CD14-positive monocyte (primary cell): Measurements from ENCODE around the gene RPS26. TPM values are rescaled to one million over a fixed set of nuclear protein-coding genes. Genes with fewer than 3 reads are reported as not detected.

Experiments used
- DNase-seq, 3 donors: peaks; one replicate each; pipeline ENCODE4 v3.0.0-alpha.2; 2011 to 2022
- H2AFZ ChIP-seq: 2 replicates; pipeline ENCODE4 v1.6.0; 2012; ENCODE audit warnings: mild to moderate bottlenecking, low read depth, low read length, inconsistent platforms; ENCODE audit not compliant: insufficient read depth, poor library complexity, severe bottlenecking
- H3K27ac ChIP-seq, 2 donors: 1 replicate in 1 of 2; 2 replicates in 1 of 2; pipeline ENCODE4 v1.5.1; 2012 to 2013; ENCODE audit warnings: low read length in 2 of 2, control low read depth in 1 of 2, inconsistent platforms in 1 of 2, low read depth in 1 of 2, mild to moderate bottlenecking in 1 of 2
- H3K27me3 ChIP-seq, 2 donors: one replicate each; pipeline versions ENCODE4 v1.6.0 to v1.6.1; 2011 to 2013; ENCODE audit warnings: low read length in 2 of 2; ENCODE audit not compliant: control insufficient read depth in 2 of 2, insufficient read depth in 2 of 2
- H3K36me3 ChIP-seq, 2 donors: replicated peaks in 1 of 2; 1 replicate in 1 of 2; 2 replicates in 1 of 2; pipeline versions ENCODE4 v1.5.1 to v1.6.1; 2012 to 2013; ENCODE audit warnings: low read length in 2 of 2, control low read depth in 1 of 2, inconsistent platforms in 1 of 2, mild to moderate bottlenecking in 1 of 2; ENCODE audit not compliant: insufficient read depth in 2 of 2, control insufficient read depth in 1 of 2
- H3K4me1 ChIP-seq, 2 donors: 1 replicate in 1 of 2; 2 replicates in 1 of 2; pipeline versions ENCODE4 v1.5.1 to v1.6.1; 2012 to 2013; ENCODE audit warnings: low read length in 2 of 2, control low read depth in 1 of 2, inconsistent platforms in 1 of 2, mild to moderate bottlenecking in 1 of 2, moderate library complexity in 1 of 2; ENCODE audit not compliant: insufficient read depth in 2 of 2, control insufficient read depth in 1 of 2
- H3K4me2 ChIP-seq: replicated peaks from 2 replicates; pipeline ENCODE3; 2012; ENCODE audit warnings: low read length, moderate library complexity, mild to moderate bottlenecking; ENCODE audit not compliant: poor library complexity, severe bottlenecking; ENCODE audit errors: extremely low read depth
- H3K4me3 ChIP-seq, 3 experiments: fragments of 200-600 bp in 1 of 3; sonication (generic) in 1 of 3; replicated peaks in 1 of 3; 1 replicate in 2 of 3; 2 replicates in 1 of 3; pipeline ENCODE4 v1.5.1; 2011 to 2013; ENCODE audit warnings: low read length in 3 of 3, mild to moderate bottlenecking in 3 of 3, control low read depth in 2 of 3, low read depth in 2 of 3, inconsistent platforms in 1 of 3, moderate library complexity in 1 of 3
- H3K79me2 ChIP-seq: 2 replicates; pipeline ENCODE4 v1.6.0; 2012; ENCODE audit warnings: mild to moderate bottlenecking, control low read depth, inconsistent platforms, low read length, moderate library complexity; ENCODE audit not compliant: insufficient read depth
- H3K9ac ChIP-seq: 2 replicates; pipeline ENCODE4 v1.6.0; 2017; ENCODE audit warnings: low read length, mild to moderate bottlenecking; ENCODE audit not compliant: insufficient read depth, poor library complexity, severe bottlenecking
- H3K9me3 ChIP-seq, 2 donors: replicated peaks in 1 of 2; 1 replicate in 1 of 2; 2 replicates in 1 of 2; pipeline versions ENCODE4 v1.5.1 to v1.6.1; 2012 to 2013; ENCODE audit warnings: low read length in 2 of 2, control low read depth in 1 of 2; ENCODE audit not compliant: control insufficient read depth in 1 of 2, insufficient read depth in 1 of 2
- H4K20me1 ChIP-seq: 2 replicates; pipeline ENCODE4 v1.6.0; 2012; ENCODE audit warnings: mild to moderate bottlenecking, low read length, control low read depth, moderate library complexity; ENCODE audit not compliant: insufficient read depth
- H3K27ac Mint-ChIP-seq, 7 donors: one replicate each; pipeline ENCODE4 v1.8.0; 2020; ENCODE audit warnings: mild to moderate bottlenecking in 7 of 7, mixed read lengths in 7 of 7, moderate library complexity in 6 of 7, inconsistent platforms in 2 of 7
- H3K27me3 Mint-ChIP-seq, 3 donors: one replicate each; pipeline ENCODE4 v1.8.0; 2021 to 2022; ENCODE audit warnings: low read depth in 3 of 3, mild to moderate bottlenecking in 3 of 3, mixed read lengths in 3 of 3, moderate library complexity in 3 of 3, inconsistent platforms in 1 of 3
- H3K36me3 Mint-ChIP-seq, 2 donors: one replicate each; pipeline ENCODE4 v1.8.0; 2020; ENCODE audit warnings: mixed read lengths in 2 of 2, inconsistent platforms in 1 of 2, mild to moderate bottlenecking in 1 of 2
- H3K4me1 Mint-ChIP-seq: one replicate; pipeline ENCODE4 v1.8.0; 2020; ENCODE audit warnings: mild to moderate bottlenecking, mixed read lengths
- H3K4me3 Mint-ChIP-seq, 2 donors: one replicate each; pipeline ENCODE4 v1.8.0; 2020; ENCODE audit warnings: mild to moderate bottlenecking in 2 of 2, mixed read lengths in 2 of 2, moderate library complexity in 1 of 2
- H3K9me3 Mint-ChIP-seq, 7 donors: one replicate each; pipeline ENCODE4 v1.8.0; 2020 to 2022; ENCODE audit warnings: mixed read lengths in 7 of 7, mild to moderate bottlenecking in 6 of 7, moderate library complexity in 6 of 7, inconsistent platforms in 2 of 7
- WGBS: methylation state at CpG from one replicate; pipeline ENCODE4 v1.1.5; 2013; ENCODE audit warnings: missing lambda C conversion rate; ENCODE audit not compliant: insufficient coverage; 5-methylcytosine and 5-hydroxymethylcytosine counted together
- intact Hi-C, 2 donors: fragments of 100-400 bp; cut with micrococcal nuclease; formaldehyde crosslinking; loops; one replicate each; pipeline versions ENCODE4 v1.15.0 to v1.15.1; 2023
- polyA plus RNA-seq, 3 donors: library from polyadenylated mRNA; depleted of rRNA in 1 of 3; unstranded in 2 of 3; stranded (reverse) in 1 of 3; fragments of 300-500 nt in 2 of 3; fragments of >200 nt in 1 of 3; fragmentation: Illumina TruSeq in 2 of 3; gene quantifications; 1 replicate in 2 of 3; 2 replicates in 1 of 3; pipeline ENCODE4 v1.2.3, GENCODE V29; 2012 to 2021
- TF ChIP-seq, protein P1 (sequence below): fragments of 200-600 bp; IDR thresholded peaks from one replicate; pipeline ENCODE4 v1.8.0; 2022; ENCODE audit warnings: antibody characterized with exemption, mild to moderate bottlenecking

The RPS26 gene
- polyA plus RNA-seq, 3 donors, result 238 to 363 (median 286) TPM

DNA sequence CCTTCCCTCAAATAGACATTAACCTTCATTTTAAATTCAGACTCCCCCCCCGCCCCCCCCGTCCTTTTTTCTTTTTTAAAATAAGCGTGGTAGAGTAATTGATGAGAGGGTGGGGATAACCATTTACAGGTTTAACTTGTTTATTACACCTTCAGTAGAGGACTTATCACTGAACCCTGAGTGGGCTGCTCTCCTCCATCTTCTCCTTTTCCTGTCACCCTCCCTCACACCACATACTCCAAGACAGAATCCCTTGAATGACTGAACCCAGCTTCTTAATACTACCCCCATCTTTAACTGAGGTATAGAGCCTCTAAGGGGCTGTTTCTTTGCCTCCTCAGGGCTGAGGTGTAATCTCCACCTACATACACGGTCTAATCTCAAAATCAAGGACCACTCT is 24.5 kb upstream of the RPS26 start:
- Histone ChIP-seq H3K27me3 (no peaks in the 10 kb centered on the region), H3K4me3 (no peak overlapping the region), H2AFZ (no peak overlapping the region), H3K4me1 (peaks cover 20 to 23% of the 10 kb centered on the region in 2 donors), H4K20me1 (no peaks in the 10 kb centered on the region), H3K36me3 (peaks cover 0 to 7% of the 10 kb centered on the region in 2 donors), H3K4me2 (no peak overlapping the region), H3K9ac (no peak overlapping the region), H3K79me2 (no peaks in the 10 kb centered on the region), H3K9me3 (no peaks in the 10 kb centered on the region), H3K27ac (no peak overlapping the region)
- DNase-seq, result no peak
- intact Hi-C loops, result no loop called here
- Mint-ChIP-seq H3K4me1 (peaks cover 20% of the 10 kb centered on the region), H3K36me3 (peaks cover 11 to 15% of the 10 kb centered on the region in 2 donors), H3K27me3 (peaks cover 0 to 4% (median 3%) of the 10 kb centered on the region in 3 donors), H3K9me3 (no peaks in the 10 kb centered on the region), H3K27ac (no peak overlapping the region), H3K4me3 (no peak overlapping the region)
- TF ChIP-seq, protein P1, sequence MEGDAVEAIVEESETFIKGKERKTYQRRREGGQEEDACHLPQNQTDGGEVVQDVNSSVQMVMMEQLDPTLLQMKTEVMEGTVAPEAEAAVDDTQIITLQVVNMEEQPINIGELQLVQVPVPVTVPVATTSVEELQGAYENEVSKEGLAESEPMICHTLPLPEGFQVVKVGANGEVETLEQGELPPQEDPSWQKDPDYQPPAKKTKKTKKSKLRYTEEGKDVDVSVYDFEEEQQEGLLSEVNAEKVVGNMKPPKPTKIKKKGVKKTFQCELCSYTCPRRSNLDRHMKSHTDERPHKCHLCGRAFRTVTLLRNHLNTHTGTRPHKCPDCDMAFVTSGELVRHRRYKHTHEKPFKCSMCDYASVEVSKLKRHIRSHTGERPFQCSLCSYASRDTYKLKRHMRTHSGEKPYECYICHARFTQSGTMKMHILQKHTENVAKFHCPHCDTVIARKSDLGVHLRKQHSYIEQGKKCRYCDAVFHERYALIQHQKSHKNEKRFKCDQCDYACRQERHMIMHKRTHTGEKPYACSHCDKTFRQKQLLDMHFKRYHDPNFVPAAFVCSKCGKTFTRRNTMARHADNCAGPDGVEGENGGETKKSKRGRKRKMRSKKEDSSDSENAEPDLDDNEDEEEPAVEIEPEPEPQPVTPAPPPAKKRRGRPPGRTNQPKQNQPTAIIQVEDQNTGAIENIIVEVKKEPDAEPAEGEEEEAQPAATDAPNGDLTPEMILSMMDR, result no peak
- WGBS, result no CpG with 5 or more reads among the region's 4 CpGs

DNA sequence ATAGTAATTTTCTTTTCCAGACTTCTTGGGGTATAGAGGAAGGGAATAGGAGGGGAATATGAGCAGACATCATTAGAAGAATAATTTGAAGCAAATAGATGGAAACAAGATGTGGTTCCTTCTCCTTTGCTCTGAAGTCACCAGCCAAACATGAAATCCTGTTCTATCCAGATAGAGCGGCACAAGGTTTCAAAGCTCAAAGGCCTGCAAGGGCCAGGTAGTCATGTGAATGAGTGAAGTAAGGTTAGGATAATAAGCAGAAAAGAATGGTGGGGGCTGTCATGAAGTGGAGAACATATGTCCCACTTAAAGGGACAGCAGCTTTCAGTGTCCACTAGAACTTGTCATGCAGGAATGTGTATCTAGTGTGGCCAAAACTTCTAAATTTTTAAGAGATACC is 23.4 kb upstream of the RPS26 start:
- Histone ChIP-seq H2AFZ (no peak overlapping the region), H3K27me3 (no peaks in the 10 kb centered on the region), H3K27ac (no peak overlapping the region), H3K4me3 (no peak overlapping the region), H3K4me1 (peaks cover 20 to 27% of the 10 kb centered on the region in 2 donors), H4K20me1 (no peaks in the 10 kb centered on the region), H3K4me2 (no peak overlapping the region), H3K36me3 (peaks cover 0 to 7% of the 10 kb centered on the region in 2 donors), H3K79me2 (no peaks in the 10 kb centered on the region), H3K9me3 (no peaks in the 10 kb centered on the region), H3K9ac (no peak overlapping the region)
- TF ChIP-seq, protein P1, result no peak
- peaks cover 11 to 14% of the 10 kb centered on the region in 2 donors for H3K36me3 Mint-ChIP-seq
- intact Hi-C loops, result no loop called here
- H3K4me3 Mint-ChIP-seq, result no peak overlapping the region
- 100% methylated on average over 1 of the region's 1 CpG for WGBS
- no peaks in the 10 kb centered on the region for H3K9me3 Mint-ChIP-seq
- H3K4me1 Mint-ChIP-seq, result peaks cover 23% of the 10 kb centered on the region
- no peak overlapping the region for H3K27ac Mint-ChIP-seq
- no peak for DNase-seq
- peaks cover 0 to 4% (median 3%) of the 10 kb centered on the region in 3 donors for H3K27me3 Mint-ChIP-seq
